NCI-H2081 (cell line): Measurements from ENCODE around the gene WFDC1.

Experiments used
- DNase-seq, 2 experiments: peaks; one replicate each; lab custom pipeline; 2025; lab: John Stamatoyannopoulos, UW

The WFDC1 gene

DNA sequence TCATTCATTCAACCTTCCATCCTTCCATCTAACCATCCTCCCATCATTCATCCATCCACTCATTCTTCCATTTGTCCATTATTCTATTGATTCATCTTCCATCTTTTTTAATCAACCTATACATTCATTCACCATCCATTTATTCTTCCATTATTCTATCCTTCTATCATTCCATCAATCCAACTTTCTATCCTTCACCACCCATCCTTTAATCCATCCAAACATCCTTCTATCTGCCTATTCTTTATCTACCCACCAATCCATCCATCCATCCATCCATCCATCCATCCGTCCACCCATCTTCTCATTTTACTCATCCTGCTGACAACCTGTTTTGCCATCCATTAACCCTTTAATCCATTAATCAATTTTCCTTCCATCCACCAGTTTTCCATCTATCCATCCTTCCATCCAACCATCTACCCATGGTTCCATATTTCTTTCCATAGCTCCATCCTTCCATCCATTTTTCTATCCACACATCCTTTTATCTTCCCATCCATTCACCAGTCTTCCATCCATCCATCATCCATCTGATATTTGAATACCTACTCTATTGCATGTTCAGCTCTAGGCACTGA is 21.8 kb upstream of the WFDC1 start:
- DNase-seq, result no peak

DNA sequence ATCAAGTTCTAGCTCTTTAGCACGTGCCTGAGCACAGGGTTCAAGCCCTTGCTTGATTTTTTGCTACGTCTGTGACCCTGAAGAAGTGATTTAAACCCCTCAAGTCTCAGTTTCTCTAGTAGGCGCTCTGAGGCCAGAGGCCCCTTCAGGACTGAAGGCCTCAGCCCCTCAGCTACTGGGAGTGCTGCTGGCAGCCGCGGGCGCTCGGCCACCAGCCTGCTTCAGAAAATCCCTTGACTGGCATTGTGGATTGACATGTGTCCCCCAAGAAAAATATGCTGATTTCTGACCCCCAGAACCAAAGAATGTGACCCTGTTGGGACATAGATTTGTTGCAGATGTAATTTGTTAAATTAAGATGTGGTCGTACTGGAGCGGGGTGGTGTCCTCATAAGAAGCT is 20.2 kb upstream of the WFDC1 start:
- no peak for DNase-seq

DNA sequence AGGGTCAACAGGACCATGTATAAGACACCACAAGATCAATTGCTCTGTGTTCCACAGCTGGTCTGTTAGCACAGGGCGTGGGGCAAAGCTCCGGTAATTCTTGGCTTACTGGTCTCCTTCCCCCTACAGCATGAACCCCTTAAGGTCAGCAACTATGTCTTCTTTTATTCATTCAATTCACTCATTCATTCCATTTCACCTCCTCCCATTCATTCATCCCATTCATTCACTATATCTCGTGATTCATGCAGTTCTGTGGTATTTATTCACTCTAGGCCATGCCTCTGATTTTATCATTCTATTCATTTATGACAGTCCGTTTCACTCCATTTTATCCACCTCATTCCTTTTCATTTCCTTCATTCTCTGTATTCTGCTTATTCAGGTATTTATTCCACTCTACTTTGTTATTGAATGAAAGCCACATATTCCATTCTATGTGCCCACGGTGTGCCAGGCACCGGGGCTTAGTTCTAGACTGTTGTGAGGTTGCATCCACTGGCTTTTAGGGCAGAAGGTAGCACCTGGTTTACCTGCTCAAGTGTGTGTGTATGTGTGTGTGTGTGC is 19.0 kb upstream of the WFDC1 start:
- DNase-seq, result no peak

DNA sequence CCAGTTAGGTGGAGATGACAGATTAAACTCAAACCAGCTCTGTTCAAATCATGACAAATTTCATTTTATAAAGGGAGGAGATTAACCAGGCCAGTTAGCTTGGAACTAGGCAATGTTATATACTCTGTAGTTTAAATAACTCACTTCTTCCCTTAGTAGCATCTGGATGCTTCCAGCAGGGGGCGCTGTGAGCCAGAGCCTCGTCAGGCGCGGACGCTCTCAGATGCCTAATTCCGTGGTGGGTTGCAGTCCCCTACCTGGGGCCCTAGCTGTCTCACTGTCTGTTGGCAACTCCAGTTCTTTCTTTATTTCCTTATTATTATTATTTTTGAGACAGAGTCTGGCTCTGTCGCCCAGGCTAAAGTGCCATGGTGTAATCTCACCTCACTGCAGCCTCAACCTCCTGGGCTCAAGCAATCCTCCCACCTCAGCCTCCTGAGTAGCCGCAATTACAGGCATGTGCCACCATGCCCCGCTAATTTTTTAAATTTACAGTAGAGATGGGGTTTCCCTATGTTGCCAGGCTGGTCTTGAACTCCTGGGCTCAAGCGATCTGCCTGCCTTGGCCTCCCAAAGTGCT is 17.3 kb upstream of the WFDC1 start:
- DNase-seq, result peak; percentile 26 to 39

DNA sequence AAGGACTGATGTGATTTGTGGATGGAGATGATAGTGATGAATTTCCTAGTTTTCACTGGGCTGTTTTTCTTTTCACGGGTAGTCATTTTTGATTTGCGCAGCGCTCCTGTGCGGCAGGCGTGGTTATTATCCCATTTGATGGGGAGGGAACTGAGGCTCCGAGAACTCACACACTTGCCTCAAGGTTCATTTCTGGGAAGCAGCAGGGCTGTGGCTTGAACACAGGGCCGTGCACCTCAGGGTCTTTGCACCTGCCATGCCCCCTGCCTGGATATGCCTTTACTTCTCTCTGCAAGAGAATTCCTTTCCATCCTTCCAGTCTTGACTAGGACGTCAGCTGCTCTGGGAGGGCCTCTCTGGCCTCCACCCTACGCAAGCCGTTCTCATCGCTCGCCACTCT is 16.3 kb upstream of the WFDC1 start:
- no peak for DNase-seq

DNA sequence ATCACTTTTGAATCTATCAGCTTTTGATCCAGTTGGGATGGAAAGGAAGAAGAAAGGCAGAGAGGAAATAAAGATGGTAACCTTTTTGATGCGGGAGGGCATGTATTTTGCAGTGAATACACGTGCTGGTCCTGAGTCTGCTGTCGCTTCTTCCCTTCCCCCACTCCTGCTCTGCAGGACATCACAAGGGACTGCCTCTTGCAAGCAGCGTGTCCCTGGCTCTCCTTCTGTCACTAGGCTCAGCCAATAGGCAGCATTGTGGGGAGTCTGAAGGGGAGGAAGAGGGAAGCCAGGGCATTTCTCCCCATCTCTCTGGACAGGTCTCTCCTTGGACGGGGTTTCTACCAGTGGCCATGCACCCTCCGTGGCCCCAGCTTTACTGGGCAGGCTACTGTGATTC is 15.7 kb upstream of the WFDC1 start:
- no peak for DNase-seq

DNA sequence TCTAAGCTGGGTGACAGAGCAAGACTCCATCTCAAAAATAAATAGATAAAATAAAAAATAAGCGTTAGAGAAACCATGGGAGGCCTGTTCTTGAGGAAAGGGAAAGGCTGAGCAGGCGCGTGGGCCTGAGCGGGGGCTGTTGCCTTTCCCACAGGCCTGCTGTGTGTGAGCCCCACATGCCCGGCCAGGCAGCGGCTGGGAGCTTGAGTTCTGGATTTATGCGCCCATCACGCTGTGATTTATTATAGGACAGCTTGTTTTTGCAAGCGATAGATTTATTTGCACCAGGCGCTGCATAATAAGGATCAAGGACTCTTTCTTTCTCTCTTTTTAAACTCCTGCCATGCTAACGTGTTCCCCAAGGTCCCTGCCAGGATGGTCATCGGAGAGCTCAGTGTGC is 14.8 kb upstream of the WFDC1 start:
- no peak for DNase-seq

DNA sequence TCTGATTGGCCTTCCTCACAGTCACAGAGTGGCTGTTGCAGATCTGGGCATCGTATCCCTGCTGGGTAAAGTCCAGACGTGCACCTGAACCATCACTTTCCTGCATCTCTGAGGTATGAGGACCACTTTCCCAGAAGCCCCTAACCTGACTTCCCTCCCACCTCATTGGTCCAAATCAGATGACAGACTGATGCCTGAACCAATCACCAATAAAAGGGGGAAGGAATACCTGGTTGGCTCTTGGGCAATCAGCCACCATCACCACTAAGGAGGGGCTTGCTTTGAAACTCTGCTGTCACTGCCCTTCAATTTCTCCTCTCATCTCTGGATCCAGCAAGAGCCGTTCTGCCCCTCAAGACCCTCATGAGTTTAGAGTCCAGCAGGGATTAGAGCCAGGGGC is 13.6 kb upstream of the WFDC1 start:
- peak in 1 of 2 experiments; percentile 2 for DNase-seq

DNA sequence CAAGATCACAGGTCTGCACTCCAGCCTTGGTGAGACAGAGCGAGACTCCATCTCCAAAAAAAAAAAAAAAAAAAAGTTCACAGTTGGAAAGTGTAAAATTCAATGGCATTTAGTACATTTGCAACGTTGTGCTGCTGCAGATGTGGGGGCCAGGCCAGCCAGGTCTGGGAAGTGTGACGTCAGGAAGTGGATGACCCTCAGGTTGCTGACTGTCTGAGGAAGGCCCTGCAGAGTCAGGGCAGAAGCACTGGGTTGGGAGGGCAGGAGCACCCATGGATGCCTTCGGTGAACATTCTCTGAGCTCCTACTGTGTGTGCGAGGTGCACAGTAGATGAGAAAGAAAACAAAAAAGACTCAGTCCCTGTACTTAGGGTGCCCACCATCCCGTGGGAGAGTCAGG is 12.1 kb upstream of the WFDC1 start:
- no peak for DNase-seq

DNA sequence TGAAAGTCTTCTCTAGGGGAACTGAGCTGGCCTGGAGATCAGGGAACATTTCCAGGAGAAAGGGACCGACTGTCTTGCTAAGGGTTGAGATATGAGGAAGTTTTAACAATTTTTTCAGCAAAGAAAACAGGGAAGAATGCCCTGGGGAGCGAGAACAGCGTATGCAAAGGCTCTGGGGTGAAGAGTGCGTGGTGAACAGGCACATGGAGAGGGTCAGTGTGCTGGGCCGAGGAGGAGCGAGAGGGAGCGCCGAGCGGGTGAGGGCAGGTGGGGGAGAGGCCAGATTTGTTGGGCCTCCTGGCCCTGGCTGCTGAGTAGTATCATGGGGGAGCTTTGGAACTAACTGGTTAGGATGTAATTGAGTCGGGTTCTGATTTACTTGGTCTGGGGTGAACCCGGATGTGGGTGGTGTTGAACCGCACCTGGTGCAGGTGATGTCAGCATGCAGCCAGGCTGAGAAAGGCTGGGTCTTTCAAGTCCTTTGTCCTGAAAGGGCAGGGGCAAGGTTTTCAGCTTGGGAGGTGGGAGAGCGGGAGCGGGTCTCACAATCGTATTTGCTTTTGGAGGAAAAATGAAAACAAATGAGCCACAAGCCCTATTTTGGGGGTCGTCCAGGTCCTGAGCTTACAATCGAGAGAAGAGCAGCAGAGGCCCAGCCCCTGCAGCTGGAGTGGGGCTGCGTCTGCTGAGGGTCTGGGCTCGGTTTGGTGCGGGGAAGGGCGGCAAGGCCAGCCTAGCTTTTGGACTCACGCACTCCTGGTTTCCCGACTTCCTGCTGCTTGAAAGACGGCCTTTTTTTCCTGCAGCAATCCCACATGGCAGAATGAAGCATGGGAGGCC is 11.1 kb upstream of the WFDC1 start:
- DNase-seq, result no peak

DNA sequence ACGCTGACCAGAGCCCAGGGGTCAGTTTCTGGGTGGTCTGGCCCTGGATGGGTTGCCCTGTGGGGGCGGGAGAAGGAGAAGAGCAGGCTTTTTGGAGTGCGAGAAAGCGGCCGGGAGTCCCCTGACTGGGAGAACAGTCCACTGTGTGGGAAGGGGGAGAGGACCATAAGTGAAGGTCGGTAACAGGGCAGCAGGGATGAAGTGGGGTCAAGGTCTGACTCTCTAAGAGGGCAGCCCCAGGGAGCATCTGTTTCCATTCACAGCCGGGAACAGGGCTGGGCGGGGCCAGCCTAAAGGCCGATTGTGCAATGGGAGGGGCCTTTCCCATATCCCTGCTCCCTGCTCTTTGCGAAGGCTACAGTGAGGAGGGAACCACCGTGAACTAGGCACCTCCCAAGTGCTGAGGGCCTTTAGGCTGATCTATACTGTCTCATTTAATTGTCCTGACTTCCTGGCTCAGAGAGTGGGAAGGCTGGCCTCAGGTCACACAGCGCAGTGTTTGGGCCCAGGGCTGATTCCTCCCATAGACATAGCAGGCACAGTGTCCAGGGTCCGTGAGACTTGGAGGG is 10.4 kb upstream of the WFDC1 start:
- DNase-seq, result no peak

DNA sequence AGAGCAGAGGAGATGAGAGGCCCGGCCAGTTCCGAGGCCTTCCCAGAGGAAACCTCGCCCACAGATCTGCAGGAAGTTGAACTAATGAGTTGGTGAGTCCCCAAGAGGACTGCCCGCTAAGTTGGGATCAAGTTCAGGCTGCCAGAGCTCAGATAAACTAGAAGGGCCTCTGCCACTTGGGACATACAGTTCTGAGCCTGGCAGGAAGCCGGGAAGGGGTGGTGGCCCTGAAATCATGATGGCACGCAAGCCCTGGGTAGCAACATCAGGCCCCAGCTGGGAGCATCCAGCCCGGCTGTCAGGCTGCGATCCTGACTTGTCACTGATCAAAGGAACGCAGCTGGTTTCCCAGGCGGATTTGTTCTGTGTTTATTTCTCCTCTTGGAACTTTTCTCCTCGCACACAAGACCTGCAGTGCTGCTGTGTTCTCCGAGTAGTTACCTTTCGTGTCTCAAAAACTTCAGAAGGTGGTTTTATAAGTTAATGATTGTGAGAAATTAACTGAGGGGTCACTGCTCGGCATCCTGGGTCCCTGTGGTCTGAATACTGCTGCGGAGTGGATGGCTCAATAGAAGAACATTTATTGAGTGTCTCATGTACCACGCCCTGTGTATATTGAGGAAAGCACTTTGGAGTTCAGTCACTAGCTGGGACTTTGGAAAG is 8.0 kb upstream of the WFDC1 start:
- DNase-seq, result no peak

DNA sequence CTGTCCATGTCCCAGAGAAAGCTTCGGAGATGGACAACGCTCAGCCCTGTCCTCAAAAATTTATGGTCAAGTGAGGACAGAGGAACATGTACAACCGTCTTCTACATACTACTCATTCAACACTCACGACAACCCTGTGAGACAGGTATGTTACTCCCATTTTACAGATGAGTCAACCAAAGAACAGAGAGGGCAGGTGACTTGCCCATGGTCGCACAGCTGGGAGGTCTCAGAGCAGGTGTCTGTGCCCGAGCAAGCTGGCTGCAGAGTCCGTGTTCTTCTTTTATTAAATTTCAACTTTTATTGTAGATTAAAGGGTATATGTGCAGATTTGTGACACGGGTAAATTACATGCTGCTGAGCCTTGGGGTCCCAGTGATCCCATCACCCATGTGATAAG is 5.8 kb upstream of the WFDC1 start:
- DNase-seq, result no peak

DNA sequence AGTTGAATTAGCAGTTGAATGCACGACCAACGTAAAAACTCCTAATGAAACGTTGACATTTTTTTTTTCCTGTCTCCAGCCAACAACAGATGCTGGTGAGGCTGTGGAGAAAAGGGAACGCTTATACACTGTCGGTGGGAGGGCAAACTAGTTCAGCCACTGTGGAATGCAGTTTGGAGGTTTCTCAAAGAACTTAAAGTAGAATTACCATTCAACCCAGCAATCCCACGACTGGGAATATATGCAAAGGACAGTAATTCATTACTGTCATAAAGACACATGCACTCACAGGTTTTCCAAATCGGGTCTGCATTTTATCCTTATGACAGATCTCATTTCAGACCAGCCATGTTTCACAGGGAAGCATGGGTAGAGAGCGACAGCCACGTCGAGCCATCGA is 3.5 kb upstream of the WFDC1 start:
- DNase-seq, result no peak

DNA sequence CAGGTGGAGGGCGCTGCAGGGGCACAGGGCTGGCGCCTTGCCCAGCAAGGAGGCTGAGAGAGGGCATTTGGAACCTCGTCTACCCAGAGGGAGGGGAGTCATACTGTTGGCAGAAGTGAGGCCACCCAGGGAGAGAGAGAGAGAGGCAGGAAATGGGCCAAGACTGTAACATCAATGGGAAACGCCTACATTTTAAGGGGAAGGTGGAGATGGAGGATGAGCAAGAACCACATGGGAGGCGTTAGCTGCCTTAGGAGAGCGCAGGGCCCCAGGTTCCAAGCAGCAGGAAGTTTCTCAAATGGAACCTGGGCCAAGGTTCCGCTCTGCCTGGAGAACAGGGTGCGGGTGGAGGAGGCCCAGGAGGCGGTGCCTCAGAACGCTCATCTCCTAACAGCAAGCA is 2.7 kb upstream of the WFDC1 start:
- peak; percentile 44 to 81 for DNase-seq

DNA sequence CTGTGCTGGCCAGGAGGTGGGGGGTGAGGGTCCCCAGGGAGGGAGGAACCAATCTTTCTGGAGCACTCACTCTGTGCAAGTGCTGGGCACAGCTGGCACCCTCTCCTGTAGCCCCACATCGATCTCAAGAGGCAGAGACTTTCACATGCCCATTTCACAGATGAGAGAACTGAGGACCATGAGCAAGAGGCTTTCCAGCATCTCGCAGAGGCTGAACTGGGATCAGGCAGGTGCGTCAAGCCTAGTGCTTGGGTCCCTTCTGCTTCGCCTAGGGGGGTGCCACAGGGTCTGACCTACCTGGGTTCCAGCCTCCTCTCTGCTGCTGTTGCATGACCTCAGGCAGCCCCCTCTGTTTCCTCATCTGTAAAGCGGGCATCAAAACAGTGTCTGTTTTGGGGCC is 1.3 kb upstream of the WFDC1 start:
- DNase-seq, result no peak

DNA sequence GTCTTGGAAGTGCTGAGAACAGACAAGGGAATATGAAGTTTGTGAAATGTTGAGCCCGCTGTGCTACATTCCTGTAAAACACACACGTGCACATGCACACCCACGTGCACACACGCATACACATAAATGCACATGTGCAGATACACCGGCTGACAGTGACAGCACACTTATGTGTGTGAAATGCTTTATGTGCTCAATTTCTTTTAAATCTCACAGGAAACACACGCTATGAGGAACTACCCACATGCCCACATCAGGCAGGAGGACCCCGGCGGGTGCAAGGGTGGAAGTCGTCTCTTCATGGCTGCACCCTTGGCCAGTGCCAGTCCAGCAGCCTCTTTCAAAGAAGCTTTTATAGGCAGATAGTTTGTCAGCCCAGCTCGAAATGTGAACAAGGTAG is 561 bp upstream of the WFDC1 start:
- no peak for DNase-seq

DNA sequence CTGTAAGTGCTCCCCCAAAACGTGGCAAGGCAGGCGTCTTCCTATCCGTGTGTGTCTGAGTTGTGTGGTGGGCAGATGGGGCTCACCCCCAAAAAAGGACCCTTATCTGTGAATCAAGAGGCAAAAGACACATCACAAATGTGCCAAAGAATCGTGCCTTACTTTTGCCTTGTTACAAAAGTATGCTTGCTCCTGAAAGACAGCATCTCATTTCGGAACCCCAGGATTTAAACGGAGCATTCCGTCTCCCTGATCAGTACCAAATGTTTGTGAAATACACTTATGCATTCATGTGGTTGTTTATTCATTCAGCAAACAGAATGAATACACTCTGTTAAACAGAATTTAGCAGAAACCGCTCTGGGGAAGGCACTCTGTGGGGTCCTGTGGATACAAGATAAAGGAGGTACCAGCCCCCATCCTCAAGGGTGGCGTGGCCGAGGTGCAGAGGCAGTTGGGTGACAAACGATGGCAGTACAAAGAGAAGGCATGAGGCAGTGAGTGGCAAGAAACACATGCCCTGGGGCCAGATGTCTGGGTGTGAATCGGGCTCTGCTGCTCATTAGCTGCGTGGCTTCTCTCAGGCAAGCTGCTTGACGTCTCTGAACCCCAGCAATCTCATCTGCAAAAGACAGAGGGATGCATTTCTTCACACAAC is 654 bp downstream of the WFDC1 start:
- DNase-seq, result no peak

DNA sequence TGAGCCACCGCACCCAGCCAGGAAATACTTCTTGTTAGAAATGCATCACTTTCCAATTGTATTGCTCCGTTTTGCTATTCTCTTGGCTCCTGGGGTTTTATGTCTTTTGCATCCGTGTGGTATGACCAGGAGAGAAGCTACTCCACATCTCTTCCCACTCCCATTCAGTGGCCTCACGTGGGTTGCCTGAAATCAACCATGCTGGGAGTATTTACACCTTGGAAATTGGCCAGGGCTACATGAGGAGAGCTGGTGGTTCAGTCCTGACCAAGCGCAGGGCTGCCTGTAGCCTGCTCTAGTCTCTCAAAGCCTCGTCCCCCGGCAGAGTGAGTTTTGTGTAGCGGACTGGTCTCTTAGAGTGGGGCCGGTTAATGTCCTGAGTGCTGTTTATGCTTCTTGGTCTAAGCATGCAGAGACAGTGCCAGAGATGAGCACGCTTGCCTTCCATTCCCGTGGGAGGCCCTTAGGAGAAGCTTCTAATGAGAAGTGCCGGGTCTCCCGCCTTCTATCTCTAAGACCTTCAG is 3.8 kb downstream of the WFDC1 start:
- peak in 1 of 2 experiments; percentile 32 for DNase-seq

DNA sequence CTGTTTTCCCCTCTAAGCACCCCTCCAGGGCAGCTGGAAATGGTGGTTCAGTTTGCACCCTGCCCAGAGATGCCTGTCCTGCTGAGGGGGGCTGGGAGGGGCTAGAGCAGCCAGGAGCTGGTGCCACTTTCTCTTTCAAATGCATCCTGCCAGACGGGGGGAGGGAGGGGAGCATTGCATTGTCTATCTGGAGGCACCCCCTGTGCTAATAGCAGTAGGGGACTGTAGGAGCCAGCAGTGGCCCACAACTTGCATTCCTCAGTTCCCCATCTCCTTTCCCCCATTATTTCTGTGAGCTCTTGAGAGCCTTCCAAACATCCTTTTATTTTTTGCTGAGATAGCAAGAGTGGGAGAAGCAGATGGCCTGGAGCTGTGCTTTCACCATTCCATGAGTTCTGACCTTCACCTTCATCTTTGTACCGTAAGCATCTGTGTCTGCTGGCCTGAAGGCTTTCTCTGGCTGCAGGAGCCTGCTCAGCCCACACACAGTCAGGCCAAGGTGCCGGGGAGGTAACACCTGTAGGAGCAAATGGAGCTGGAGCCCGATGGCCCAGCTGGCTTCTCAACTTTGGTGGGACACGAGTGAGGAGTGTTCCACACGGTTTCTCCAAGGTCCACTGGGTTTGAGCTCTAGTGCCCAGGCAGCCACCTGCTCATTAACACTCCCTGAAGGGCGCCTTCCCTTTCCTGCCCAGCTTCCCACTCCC is 5.2 kb downstream of the WFDC1 start:
- DNase-seq, result no peak
